Stimulated activated CD8-positive, alpha-beta memory T cell treated with anti-CD3 and anti-CD28 coated beads, Interleukin-15, amount 100 ng/mL, for 48 hours (primary cell): Measurements from ENCODE around the gene FREM2.

Experiments
- DNase-seq, 2 donors: peaks; one replicate each; pipeline ENCODE4 v3.0.0-alpha.2; 2020; ENCODE audit warnings: low read depth in 2 of 2

FREM2 gene

DNA sequence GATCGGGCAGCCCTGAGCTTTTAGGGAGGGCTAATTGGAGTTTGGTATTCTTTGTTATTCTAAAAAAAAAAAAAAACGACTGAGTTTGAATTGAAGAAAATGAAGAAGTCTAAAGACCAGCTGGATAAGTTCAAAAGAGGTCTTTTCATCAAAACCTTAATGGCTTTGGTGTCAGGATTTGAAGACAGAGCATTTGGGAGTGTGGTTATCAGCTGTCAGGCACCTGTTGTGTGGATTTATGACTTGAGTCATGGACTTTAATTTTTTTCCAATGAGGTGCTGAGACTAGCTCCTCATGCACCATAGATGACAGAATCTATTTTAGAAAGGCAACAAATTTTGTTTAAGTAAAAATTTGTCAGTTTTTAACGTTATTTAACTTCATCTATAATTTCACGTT lies 72.5 kb downstream of the FREM2 start:
- DNase-seq: no peak

DNA sequence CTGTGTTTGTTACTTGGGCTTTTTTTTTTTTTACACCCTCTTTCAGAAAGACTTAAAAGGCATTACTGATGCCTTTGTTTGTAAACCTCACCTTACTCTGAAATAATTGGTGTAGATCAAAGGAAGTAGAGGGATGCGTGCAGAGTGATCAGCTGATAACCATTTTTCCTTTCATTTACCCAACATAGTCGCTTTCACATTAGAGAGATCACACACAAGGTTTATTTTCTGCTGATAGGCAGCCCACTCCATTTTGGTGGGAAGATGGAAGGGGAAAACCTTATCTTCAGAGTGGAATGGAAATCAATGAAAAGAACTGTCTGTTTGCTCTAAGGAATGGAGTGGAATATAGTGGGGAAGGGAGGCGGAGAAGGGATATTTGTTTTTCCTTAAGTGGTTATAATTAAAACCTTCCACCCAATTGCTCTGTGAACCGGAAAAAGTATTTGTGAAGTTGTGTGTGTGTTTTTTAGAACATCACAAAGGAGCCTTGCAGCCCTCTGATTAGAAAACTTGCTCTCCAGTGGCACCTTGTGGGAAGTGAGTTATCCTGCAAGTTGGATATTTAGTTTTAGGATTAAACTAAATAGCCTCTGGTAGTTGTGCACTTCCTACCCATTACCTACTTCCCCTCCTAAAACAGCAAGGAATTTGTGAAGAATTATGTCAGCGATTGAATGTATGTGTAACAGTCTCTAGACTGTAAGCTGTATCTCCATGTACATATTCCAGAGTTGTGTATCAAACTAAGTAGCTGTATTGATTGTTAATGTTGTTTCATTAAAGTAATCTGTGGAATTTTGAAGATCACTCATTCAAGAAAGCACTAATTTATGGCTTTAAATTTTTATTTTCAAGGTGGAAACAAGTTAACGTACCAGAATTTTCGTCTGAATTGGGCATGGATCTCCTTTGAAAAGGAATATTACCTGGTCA lies 76.8 kb downstream of the FREM2 start:
- DNase-seq: no peak

DNA sequence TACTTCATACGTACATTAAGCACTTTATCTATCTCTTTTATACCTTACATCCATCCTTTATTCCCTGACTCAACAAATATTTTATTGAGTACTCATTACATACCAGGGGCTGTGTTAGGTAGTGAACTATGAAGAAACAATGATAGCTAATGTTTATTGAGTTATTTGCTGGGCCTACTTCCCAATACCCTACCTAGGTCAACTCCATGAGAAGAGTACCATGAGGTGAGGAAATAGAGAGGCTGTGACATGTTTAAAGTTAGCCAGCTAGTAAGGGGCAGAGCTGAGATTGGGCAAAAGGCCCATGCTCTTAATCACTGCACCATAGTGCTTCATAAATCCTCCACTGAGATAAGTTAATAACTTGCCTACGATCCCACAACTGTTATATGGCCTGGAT lies 79.9 kb downstream of the FREM2 start:
- no peak for DNase-seq

DNA sequence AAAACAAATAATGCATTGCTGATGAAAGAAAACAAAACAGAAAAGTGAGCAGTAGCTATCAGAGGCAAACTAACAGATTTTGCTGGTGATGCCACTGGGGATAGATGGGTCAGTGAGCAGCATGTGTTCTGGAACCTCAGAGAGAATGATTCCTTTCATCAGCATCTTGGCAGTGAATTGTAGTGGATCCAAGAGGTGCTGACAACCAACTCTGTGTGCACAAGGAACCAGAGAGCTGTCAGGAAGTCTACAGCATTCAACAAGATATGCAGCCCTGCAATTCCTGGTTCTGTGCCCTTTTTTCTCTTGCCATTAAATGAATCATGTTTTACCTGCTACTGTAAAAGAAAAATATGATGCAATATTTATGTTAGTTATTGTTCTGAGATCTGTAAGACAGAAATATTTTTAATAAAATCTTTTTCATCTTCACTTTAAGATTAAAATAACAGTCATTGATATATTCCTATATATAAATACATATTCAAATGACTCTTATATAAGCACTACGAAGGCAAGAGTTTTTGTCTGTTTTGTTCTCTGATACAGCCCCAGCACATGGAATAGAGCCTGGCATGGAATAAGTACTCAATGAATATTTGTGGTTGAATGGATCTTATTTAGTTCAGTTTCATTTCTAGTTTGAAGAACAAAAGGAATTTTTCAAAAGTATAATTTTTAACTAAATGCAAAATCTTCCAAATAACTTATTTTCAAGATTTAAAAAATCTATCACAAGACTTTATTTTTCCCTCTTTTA lies 80.8 kb downstream of the FREM2 start:
- DNase-seq: no peak

DNA sequence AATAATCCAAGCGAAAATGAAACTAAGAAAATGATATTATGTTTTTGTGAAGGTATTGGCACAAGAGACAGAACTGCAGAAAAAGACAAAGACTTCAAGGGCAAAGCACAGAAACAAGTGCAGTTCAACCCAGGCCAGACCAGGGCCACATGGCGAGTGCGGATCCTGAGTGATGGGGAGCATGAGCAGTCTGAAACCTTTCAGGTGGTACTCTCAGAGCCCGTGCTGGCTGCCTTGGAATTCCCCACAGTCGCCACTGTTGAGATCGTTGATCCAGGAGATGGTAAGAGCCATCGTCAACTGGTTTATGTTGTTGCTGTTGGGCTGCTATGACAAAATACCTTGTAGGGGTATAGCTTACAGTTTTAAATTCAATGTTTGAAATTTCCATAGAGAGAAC lies 82.6 kb downstream of the FREM2 start:
- no peak for DNase-seq

DNA sequence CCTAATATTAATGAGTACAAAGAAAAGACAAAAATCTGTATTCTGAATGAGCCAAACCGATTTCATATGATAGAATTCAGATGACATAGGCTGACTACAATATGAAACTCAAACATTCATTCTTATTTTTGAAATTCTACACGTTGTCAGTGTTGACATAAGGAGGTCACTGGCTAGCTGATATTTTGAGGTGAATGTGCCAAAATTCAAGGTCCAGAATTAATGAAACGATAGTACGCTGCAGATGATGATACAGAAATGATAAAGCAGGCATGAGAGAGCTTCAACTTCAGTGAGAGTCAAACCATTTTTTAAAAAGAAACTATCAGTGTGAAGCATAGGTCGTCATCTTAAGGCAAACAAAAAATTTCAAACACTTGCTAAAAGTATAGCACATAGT lies 88.2 kb downstream of the FREM2 start:
- DNase-seq: no peak

DNA sequence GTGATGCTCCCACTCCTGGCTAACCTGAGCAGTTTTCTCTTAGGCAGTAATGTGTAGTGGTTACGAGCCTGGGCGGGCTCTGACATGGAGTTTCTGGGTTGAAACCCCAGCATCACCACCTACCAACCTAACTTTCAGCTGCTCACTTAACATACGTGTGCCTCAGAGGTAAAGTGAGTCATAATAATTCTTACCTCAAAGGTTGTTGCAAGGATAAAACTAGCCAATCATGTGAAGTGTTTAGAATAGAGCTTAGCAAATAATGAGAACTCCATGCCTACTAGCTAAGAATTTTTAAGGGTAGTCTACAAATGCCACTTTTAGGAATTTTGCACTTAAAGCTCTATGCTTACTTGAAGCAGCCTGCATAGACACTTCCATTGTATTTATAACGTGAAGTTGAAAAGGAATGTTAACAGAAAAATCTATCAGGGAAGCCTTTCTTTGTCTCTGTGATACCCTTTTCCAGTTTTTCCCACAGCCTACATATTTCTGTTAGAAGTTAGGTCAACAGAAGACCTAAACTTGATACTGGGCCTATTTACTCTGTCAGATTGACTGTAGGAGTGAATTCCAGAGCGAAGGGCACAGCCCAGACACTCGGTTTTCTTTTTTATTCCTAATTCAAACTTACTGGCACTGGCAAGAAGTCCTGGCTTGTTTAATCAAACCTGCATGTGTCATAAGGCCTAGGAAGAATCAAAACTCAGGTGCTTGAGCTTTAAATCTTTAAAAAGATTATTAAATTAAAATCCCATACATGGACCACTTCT lies 90.7 kb downstream of the FREM2 start:
- no peak for DNase-seq

DNA sequence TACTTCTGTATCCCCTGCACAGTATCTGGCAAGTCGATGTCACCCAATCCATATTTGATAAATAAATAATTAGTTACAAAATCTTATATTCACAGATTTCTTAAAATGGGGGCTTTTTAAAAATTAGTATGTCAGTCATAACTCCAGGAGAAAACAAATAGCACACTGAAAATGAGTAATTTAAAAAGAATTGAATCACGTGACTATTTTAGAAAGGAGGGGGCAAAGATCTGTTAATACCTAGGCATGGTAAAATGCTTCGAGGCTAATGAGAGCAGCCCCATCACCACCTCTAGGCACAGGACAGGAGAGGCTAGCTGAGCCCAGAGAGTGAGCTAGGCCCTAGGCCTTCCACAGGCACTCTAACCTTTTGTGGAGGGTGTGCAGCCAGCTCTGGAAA lies 94.7 kb downstream of the FREM2 start:
- DNase-seq: no peak

DNA sequence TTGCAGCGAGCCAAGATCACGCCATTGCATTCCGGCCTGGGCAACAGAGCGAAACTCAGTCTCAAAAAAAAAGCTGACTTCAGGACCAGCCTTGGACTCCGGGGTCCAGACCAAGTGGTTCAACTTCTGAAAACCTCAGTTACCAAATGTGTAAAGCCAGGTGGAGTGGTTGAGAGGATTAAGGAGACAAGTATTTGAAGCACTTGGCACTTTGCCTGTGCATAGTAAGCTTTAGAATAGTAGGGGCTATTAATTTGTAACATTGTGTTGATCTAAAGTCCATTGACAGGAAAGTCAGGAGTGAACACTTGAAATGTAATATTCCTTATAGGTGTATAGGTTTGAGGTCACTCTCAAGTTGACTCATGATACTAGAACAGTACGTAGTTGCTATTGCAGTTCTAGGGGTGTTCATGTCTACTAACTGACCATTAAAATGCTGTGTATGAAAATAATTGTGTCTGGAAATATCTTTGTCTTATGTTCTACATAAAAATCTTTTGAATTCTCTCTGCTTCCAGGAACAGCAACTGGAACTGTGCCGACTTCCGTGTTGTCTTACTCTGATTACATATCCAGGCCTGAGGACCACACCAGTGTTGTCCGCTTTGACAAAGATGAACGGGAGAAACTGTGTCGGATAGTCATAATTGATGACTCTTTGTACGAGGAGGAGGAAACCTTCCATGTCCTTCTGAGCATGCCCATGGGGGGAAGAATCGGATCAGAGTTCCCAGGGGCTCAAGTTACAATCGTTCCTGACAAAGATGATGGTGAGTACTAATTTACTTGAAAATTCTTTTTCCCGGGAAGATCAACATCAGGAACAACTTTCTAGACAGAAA lies 97.4 kb downstream of the FREM2 start:
- DNase-seq: no peak

DNA sequence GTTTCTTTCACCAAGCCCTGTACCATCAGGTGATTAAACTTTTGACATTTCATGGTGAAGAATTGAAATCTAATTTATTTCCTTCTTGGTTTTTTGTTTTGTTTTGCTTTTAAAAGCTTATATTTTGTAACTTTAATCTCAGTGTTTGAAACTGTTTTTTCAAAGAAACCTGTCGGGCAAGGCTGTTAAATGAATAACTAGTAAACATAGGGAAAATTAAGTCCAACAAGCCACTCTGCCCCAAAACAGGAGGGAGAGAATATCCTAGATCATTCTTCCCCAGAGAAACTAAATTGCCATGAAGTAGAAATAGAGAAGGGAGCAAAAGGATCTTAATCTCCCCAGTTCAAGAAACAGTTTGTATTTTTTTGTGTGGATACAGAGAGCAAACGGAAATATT lies 98.2 kb downstream of the FREM2 start:
- DNase-seq: no peak

DNA sequence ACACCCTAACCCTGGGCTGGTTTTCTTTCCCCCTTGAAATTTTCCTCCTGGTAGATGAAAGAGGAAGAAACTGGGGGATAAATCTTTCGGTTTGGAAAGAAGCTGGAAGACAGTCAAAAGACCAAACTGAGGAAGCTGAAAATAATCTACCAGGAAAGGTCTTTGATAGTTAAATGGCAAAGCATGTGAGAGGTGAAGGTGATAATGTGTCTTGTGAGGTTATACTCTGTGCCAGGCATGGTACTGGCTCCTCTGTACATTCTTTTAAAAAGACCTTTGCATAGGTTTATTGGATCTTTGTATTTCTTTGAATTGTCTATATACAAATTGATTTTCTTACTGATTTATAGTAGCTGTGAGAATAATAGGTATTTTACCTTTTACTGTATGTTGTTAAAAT lies 98.6 kb downstream of the FREM2 start:
- DNase-seq: no peak

DNA sequence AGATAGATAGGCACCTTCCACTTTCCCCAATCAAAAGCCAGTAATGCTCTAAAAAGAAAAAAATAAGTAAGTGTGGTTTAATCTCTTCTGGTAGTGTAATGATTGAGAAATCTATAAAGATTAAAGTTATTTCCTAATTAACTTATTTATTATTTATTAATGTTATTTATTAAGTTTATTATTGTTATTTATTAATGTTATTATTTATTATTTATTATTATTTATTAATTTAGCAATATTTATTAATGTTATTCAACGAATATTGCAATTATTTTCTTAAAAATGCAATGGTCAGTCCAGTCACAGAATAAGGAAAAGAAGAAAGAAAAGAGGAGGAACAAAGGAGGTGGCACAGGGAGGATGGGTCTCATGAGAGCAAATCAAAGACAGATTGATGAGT lies 100.7 kb downstream of the FREM2 start:
- DNase-seq: no peak

DNA sequence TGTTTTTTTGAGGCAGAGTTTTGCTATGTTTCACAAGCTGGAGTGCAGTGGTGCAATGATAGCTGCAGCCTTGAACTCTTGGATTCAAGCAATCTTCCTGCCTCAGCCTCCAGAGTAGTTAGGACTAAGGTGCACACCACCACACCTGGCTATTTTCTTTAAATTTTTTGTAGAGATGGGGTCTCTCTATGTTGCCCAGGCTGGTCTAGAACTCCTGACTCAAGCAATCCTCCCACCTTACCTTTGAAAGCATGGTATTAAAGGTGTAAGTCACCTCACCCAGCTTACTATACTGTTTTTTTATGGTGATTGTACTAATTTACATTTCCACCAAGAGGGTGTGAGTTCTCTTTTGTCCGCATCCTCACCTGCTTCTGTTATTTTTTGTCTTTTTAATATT lies 110.0 kb downstream of the FREM2 start:
- no peak for DNase-seq

DNA sequence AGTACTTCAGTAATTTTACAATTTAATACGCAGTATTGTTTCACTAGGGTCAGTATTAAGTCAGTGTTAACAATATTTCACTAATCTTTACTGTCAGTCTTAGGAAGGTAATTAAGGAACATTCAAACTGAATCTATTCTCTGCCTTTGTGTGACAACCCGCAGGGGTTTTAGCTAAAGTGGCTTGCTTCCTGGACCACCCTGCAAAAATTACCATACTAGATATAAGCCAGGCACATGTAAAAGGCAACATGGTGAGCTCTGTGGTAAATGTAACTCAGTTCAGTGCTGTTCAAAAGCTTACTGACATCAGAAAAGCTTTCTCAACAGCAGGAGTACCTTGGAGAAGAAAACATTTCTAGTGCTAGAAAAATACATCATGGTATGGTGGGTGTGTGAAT lies 116.7 kb downstream of the FREM2 start:
- DNase-seq: no peak

DNA sequence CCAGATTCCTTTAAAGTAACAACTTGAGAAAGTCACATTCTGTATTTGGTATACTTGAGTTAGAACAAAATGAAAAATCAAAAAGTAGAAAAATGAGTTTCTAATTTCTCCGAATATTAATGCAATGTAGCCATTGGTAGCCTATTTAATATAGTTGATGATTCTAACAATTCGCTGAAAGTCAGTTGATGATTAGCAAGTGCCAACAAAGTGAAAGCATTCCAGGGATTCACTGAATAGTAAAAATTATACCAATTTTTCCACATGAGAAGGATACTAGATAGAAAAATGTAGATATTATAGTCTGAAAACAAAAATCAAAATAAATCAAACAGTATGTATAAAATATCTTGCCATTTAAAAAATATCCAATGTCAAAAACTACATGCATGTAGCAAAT lies 117.2 kb downstream of the FREM2 start:
- DNase-seq: no peak

DNA sequence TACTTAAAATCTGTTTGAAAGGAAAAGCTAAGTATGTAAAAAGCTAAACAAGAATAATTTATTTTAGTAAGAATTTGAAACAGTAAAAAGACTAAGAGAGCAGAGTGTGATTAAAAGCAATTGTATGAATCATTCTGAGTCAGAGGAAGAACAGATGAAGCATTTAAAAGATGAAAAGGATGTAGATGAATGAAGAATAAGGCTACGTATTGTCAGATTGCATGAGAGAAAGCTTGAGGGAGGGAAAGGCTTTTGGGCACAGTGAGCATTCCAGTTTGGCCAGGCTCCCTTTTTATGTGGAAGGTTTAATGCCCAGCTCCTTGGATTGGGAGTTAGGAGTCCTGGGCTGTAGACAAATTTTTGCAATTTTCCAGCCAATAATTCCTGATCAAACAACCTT lies 117.7 kb downstream of the FREM2 start:
- no peak for DNase-seq

DNA sequence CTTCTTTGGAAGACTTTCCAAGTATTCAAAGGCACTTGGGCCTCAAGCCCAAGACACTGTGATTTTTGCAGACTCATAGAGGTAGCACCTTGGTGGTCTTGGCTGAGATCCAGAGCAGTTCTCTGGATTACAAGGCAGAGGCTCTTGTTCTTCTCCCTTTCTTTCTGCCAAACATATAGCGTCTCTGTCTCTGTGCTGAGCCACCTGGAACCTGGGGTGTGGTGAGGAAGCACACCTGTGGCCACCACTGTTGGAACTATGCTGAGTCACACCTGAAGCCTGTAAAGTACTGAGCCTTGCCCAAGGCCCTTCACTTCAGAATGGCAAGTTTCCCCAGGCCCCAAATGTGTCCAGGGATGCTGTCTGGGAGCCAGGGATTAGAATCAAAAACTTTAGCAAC lies 127.5 kb downstream of the FREM2 start:
- DNase-seq: no peak

DNA sequence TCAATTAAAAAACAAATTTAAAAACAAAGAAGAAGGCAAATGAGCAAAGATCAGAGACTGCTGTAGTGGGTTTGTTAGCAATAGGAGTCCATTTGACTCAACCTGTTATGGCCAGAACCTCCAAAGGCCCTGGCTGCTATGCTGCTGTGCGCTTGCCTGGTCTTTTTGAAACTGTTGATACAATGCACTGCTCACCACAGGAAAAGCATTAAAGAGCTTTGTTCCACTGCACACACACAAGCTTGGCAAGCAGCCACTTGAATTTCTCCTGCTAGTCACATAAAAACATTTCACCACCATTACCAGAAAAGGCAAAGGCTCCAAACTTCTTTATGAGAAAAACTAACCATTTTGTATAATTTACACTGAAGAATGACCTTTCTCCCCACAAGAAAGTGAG lies 132.2 kb downstream of the FREM2 start:
- DNase-seq: no peak

DNA sequence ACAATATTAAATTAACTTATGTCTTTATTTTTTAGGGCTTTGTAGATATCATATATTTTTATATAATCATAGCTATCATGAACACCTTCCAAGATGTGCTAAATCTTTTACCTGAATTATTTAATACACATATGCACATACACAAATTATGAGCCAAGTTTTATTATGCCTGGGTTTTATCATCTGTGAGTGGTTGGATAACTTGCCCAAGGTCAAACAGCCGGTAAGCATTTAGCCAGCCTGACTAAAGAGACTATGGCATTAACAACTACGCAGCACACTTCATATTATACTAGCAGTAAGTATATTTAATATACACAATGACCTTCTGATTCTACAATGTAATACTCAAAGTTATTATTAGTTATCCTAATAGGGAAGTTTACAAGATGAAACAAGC lies 132.7 kb downstream of the FREM2 start:
- no peak for DNase-seq

DNA sequence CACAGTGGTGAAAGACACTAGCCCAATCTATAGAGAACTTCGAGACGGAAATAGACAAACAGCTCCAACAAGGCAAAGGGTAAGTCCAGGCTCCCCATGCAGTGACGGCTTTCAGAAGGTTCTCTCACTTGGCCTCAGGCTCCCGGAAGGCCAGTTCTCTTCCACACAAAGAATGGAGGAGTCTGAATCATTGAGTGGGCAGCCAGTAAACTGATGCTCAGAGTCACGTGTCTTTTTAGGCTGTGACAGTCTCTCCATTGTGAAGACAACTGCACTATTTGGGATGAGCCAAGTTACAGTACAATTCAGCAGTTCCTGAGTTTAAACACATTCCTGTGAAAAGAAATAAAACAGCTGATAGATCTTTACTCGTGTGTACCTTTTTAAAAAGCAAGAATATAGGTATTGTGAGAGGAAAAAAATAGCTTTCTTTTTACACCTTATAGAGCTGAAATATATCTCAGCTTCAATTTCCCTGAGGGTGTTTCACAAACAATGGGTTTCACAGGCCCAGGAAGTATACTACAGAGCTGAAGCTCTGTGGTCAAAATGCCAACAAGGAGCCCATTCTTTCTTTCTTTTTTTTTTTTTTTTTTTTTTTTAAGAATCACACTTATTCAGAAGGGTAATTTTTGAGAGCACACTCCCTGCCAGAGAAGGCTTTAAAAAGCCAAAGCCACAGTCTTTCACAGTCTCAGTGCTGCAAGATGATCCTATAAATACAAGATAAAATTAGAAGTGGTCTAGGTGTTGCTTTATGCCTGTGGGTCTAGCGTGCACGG lies 135.1 kb downstream of the FREM2 start:
- DNase-seq: no peak

DNA sequence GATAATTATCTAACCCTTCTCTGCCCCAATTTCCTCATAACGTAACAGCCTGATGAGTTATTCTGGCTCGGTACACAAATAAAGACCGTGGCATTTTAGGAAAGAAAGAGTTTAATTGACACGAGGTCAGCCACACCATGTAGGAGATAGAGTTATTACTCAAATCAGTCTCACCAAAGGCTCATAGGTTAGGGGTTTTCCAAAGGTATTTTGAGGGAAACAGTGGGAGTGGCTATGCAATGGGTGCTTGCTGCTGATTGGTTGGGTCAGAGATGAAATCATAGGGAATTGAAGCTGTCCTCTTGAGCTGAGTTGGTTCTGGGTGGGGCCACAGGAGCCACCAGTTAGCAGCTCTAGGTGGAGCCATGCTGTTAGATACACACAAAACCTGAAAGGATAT lies 137.5 kb downstream of the FREM2 start:
- DNase-seq: no peak
